HEK293T (cell line): ENCODE measurements around the gene TMEM37.

Source experiments
- ARNT ChIP-seq: fragments of 450-650 bp; IDR thresholded peaks from 2 replicates; pipeline ENCODE4 v1.6.1; 2017; ENCODE audit warnings: mild to moderate bottlenecking
- FOXK2 ChIP-seq: fragments of 450-650 bp; IDR thresholded peaks from 2 replicates; pipeline ENCODE4 v1.6.1; 2016; ENCODE audit warnings: mild to moderate bottlenecking
- FOXM1 ChIP-seq: fragments of 450-650 bp; IDR thresholded peaks from 2 replicates; pipeline ENCODE4 v1.6.1; 2017; ENCODE audit warnings: mild to moderate bottlenecking, borderline replicate concordance
- HDGF ChIP-seq: fragments of 450-650 bp; IDR thresholded peaks from 2 replicates; pipeline ENCODE4 v1.6.1; 2017; ENCODE audit warnings: antibody characterized with exemption, borderline replicate concordance
- PKNOX1 ChIP-seq: fragments of 450-650 bp; IDR thresholded peaks from 2 replicates; pipeline ENCODE4 v1.6.1; 2016
- SP1 ChIP-seq: fragments of 450-650 bp; IDR thresholded peaks from 2 replicates; pipeline ENCODE4 v1.6.1; 2017
- SUZ12 ChIP-seq: fragments of 450-650 bp; IDR thresholded peaks from 2 replicates; pipeline ENCODE4 v1.6.1; 2016; ENCODE audit warnings: mild to moderate bottlenecking
- TARDBP ChIP-seq: fragments of 450-650 bp; IDR thresholded peaks from 2 replicates; pipeline ENCODE4 v1.6.1; 2016
- ZNF384 ChIP-seq: fragments of 450-650 bp; IDR thresholded peaks from 2 replicates; pipeline ENCODE4 v1.6.1; 2016

- TF ChIP-seq HDGF (no peak), SUZ12 (no peak), FOXK2 (no peak), ZNF384 (no peak), SP1 (no peak), TARDBP (no peak), FOXM1 (no peak), ARNT (no peak), PKNOX1 (no peak)
These were observed 49.1 kb downstream of the TMEM37 start for GRCh38 chr2:119480718-119481142.
